ENCODE results near the gene DNAJC5. TPM values are rescaled to one million over a fixed set of nuclear protein-coding genes. Genes with fewer than 3 reads are reported as not detected.

The DNAJC5 gene
- total RNA-seq, 1 experiment from 2014 or later = 124 TPM

- TF ChIP-seq, protein P1, sequence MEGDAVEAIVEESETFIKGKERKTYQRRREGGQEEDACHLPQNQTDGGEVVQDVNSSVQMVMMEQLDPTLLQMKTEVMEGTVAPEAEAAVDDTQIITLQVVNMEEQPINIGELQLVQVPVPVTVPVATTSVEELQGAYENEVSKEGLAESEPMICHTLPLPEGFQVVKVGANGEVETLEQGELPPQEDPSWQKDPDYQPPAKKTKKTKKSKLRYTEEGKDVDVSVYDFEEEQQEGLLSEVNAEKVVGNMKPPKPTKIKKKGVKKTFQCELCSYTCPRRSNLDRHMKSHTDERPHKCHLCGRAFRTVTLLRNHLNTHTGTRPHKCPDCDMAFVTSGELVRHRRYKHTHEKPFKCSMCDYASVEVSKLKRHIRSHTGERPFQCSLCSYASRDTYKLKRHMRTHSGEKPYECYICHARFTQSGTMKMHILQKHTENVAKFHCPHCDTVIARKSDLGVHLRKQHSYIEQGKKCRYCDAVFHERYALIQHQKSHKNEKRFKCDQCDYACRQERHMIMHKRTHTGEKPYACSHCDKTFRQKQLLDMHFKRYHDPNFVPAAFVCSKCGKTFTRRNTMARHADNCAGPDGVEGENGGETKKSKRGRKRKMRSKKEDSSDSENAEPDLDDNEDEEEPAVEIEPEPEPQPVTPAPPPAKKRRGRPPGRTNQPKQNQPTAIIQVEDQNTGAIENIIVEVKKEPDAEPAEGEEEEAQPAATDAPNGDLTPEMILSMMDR (IDR thresholded peaks at IDR 0.05; ENCODE audit: insufficient read depth in 1 of 2, low read depth in 1 of 2, low read length in 1 of 2, severe bottlenecking in 1 of 2, unreplicated experiment in 1 of 2) = no peak
- Histone ChIP-seq H3K4me1 (no peaks in the 10 kb centered on the region), H3K36me3 (ENCODE audit: control insufficient read depth, insufficient read depth, low read length) (peaks cover 7% of the 10 kb centered on the region), H3K4me3 (ENCODE audit: low read depth, low read length) (no peak overlapping the region), H3K9me3 (no peaks in the 10 kb centered on the region), H3K27me3 (replicated peaks; ENCODE audit: control insufficient read depth, insufficient read depth, low read length) (no peaks in the 10 kb centered on the region)
- DNase-seq = no peak
- Mint-ChIP-seq H3K27me3 (ENCODE audit: insufficient read depth, unreplicated experiment) (no peaks in the 10 kb centered on the region), H3K9me3 (ENCODE audit: unreplicated experiment) (no peaks in the 10 kb centered on the region), H3K27ac (ENCODE audit: unreplicated experiment) (no peak overlapping the region), H3K4me1 (ENCODE audit: low read depth, unreplicated experiment) (no peaks in the 10 kb centered on the region), H3K36me3 (ENCODE audit: insufficient read depth, unreplicated experiment) (peaks cover 82% of the 10 kb centered on the region), H3K4me3 (ENCODE audit: unreplicated experiment) (no peak overlapping the region)
- CTCF ChIA-PET = interaction anchor here (1.0 kb wide), 1 partner anchor 56 kb away, joined by 3 read pairs; no protein-coding TSS in a partner anchor
- intact Hi-C loops (cut with micrococcal nuclease; ENCODE audit: unreplicated experiment) = no loop called here
- POLR2A ChIA-PET = no interaction called here
- BruUV-seq (replicated peaks) = no TSS peak
Observed at GRCh38 chr20:63923651-63924050, 28.7 kb downstream of the DNAJC5 start.

DNA sequence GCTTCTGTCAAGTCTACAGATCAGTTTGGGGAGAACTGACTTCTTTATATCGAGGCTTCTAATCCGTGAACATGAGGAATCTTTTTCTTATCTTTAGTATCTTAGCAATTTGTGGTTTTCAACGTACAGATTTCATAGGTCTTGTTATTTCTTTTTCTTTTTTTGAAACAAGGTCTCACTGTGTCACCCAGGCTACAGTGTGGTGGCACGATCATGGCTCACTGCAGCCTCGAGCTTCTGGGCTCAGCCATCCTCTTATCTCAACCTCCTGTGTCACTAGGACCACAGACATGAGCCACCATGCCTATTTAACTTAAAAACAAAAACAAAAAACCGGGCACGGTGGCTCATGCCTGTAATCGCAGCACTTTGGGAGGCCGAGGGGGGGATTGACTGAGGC, 29.3 kb downstream of the DNAJC5 start:
- no peaks in the 10 kb centered on the region for H3K4me1 ChIP-seq
- no TSS peak for BruUV-seq (replicated peaks)
- CTCF ChIA-PET = no interaction called here
- no peaks in the 10 kb centered on the region for H3K4me1 Mint-ChIP-seq (ENCODE audit: low read depth, unreplicated experiment)
- H3K27me3 ChIP-seq (replicated peaks; ENCODE audit: control insufficient read depth, insufficient read depth, low read length) = no peaks in the 10 kb centered on the region
- H3K9me3 Mint-ChIP-seq (ENCODE audit: unreplicated experiment) = no peaks in the 10 kb centered on the region
- H3K36me3 ChIP-seq (ENCODE audit: control insufficient read depth, insufficient read depth, low read length) = peaks cover 6% of the 10 kb centered on the region
- no peaks in the 10 kb centered on the region for H3K27me3 Mint-ChIP-seq (ENCODE audit: insufficient read depth, unreplicated experiment)
- DNase-seq = no peak
- POLR2A ChIA-PET = no interaction called here
- TF ChIP-seq, protein P1 (IDR thresholded peaks at IDR 0.05; ENCODE audit: insufficient read depth in 1 of 2, low read depth in 1 of 2, low read length in 1 of 2, severe bottlenecking in 1 of 2, unreplicated experiment in 1 of 2) = no peak
- H3K4me3 Mint-ChIP-seq (ENCODE audit: unreplicated experiment) = no peak overlapping the region
- H3K36me3 Mint-ChIP-seq (ENCODE audit: insufficient read depth, unreplicated experiment) = peaks cover 82% of the 10 kb centered on the region
- intact Hi-C loops (cut with micrococcal nuclease; ENCODE audit: unreplicated experiment) = no loop called here
- H3K27ac Mint-ChIP-seq (ENCODE audit: unreplicated experiment) = peak overlapping the region; percentile 16
- H3K9me3 ChIP-seq = no peaks in the 10 kb centered on the region
- H3K4me3 ChIP-seq (ENCODE audit: low read depth, low read length) = no peak overlapping the region

GRCh38 chr20:63926298-63926697, 31.4 kb downstream of the DNAJC5 start:
- H3K4me3 ChIP-seq (ENCODE audit: low read depth, low read length) = no peak overlapping the region
- Mint-ChIP-seq H3K36me3 (ENCODE audit: insufficient read depth, unreplicated experiment) (peaks cover 86% of the 10 kb centered on the region), H3K4me1 (ENCODE audit: low read depth, unreplicated experiment) (no peaks in the 10 kb centered on the region), H3K27me3 (ENCODE audit: insufficient read depth, unreplicated experiment) (no peaks in the 10 kb centered on the region), H3K4me3 (ENCODE audit: unreplicated experiment) (no peak overlapping the region), H3K27ac (ENCODE audit: unreplicated experiment) (no peak overlapping the region), H3K9me3 (ENCODE audit: unreplicated experiment) (no peaks in the 10 kb centered on the region)
- no TSS peak for BruUV-seq (replicated peaks)
- no peaks in the 10 kb centered on the region for H3K27me3 ChIP-seq (replicated peaks; ENCODE audit: control insufficient read depth, insufficient read depth, low read length)
- no peak for DNase-seq
- TF ChIP-seq, protein P1 (IDR thresholded peaks at IDR 0.05; ENCODE audit: insufficient read depth in 1 of 2, low read depth in 1 of 2, low read length in 1 of 2, severe bottlenecking in 1 of 2, unreplicated experiment in 1 of 2) = no peak
- no peaks in the 10 kb centered on the region for H3K4me1 ChIP-seq
- peaks cover 9% of the 10 kb centered on the region for H3K36me3 ChIP-seq (ENCODE audit: control insufficient read depth, insufficient read depth, low read length)
- H3K9me3 ChIP-seq = no peaks in the 10 kb centered on the region
- CTCF ChIA-PET = no interaction called here
- intact Hi-C loops (cut with micrococcal nuclease; ENCODE audit: unreplicated experiment) = no loop called here
- POLR2A ChIA-PET = no interaction called here
